Measurements from ENCODE around the gene CD48.

CD48 gene

GRCh38 chr1:160711602-160712311 lies at the start of gene CD48:
Gene CD48, minus strand, starts transcription at chr1:160711822. Its CDS starts 59 bp downstream, at chr1:160711763.
- DNase-seq = no peak

- no peak for DNase-seq
Observed at GRCh38 chr1:160761046-160761445, 49.4 kb upstream of the CD48 start.

- DNase-seq = no peak
Observed at GRCh38 chr1:160759740-160760139, 48.1 kb upstream of the CD48 start.

GRCh38 chr1:160758521-160758920 lies 46.9 kb upstream of the CD48 start:
- DNase-seq = no peak

- no peak for DNase-seq
Observed at GRCh38 chr1:160756849-160757201, 45.2 kb upstream of the CD48 start.

GRCh38 chr1:160755911-160756848 lies 44.6 kb upstream of the CD48 start:
- DNase-seq = no peak

GRCh38 chr1:160755461-160755860 lies 43.8 kb upstream of the CD48 start:
- no peak for DNase-seq

GRCh38 chr1:160753594-160753993 lies 42.0 kb upstream of the CD48 start:
- DNase-seq = no peak

GRCh38 chr1:160752924-160753323 lies 41.3 kb upstream of the CD48 start:
- no peak for DNase-seq

- DNase-seq = no peak
Observed at GRCh38 chr1:160752406-160752805, 40.8 kb upstream of the CD48 start.

- DNase-seq = no peak
Observed at GRCh38 chr1:160750608-160751007, 39.0 kb upstream of the CD48 start.

GRCh38 chr1:160748878-160749269 lies 37.3 kb upstream of the CD48 start:
- no peak for DNase-seq

GRCh38 chr1:160748181-160748877 lies 36.7 kb upstream of the CD48 start:
- DNase-seq = no peak

GRCh38 chr1:160747717-160748116 lies 36.1 kb upstream of the CD48 start:
- DNase-seq = no peak

GRCh38 chr1:160746836-160747500 lies 35.3 kb upstream of the CD48 start:
- no peak for DNase-seq

GRCh38 chr1:160745551-160745950 lies 33.9 kb upstream of the CD48 start:
- DNase-seq = no peak

GRCh38 chr1:160744852-160745520 lies 33.4 kb upstream of the CD48 start:
- DNase-seq = no peak

GRCh38 chr1:160744199-160744851 lies 32.7 kb upstream of the CD48 start:
- DNase-seq = no peak

- no peak for DNase-seq
Observed at GRCh38 chr1:160743266-160743665, 31.6 kb upstream of the CD48 start.

- DNase-seq = no peak
Observed at GRCh38 chr1:160742428-160743127, 31.0 kb upstream of the CD48 start.
